ENCODE measurements around the gene CTNNAL1. TPM values are rescaled to one million over a fixed set of nuclear protein-coding genes. Genes with fewer than 3 reads are reported as not detected.

The CTNNAL1 gene
- total RNA-seq, 1 experiment from 2014 or later = 85.6 TPM

DNA sequence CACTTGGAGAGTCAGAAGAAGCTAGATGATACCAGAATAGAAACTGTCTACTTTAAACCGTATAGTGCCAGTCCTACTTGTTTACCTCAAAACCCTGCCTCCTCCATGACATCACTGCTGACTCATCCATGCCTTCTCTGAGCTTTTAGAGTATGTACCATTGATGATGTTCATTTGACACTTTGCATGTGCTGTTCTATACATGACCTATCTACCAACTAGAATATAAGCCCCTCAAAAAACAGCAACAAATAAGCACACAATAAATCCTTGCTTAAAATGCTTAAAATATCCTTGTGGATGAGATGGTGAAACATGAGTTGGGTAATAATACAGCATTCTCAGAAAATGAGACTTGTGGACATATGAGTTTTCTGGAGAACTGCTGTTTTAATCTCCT lies 2.6 kb downstream of the CTNNAL1 start:
- Mint-ChIP-seq H3K4me3 (ENCODE audit: unreplicated experiment) (peak overlapping the region; percentile 19), H3K36me3 (ENCODE audit: insufficient read depth, unreplicated experiment) (peaks cover 17% of the 10 kb centered on the region), H3K9me3 (ENCODE audit: unreplicated experiment) (no peaks in the 10 kb centered on the region), H3K27me3 (ENCODE audit: insufficient read depth, unreplicated experiment) (no peaks in the 10 kb centered on the region), H3K27ac (ENCODE audit: low read depth, unreplicated experiment) (peak overlapping the region; percentile 87), H3K4me1 (ENCODE audit: insufficient read depth, unreplicated experiment) (peaks cover 24% of the 10 kb centered on the region)
- intact Hi-C loops (cut with micrococcal nuclease) = loop anchor here (5.0 kb wide), 1 partner anchor 307 kb away; no protein-coding TSS in a partner anchor
- POLR2A ChIA-PET = interaction anchor here (0.6 to 2.9 kb wide), 15 partner anchors 9 to 470 kb away, joined by 3 to 26 read pairs (median 4); partner anchors contain the start of gene TMEM245
- BruUV-seq (replicated peaks) = no TSS peak
- CTCF ChIA-PET = interaction anchor here (0.6 to 1.4 kb wide), 2 partner anchors 56 to 1474 kb away, joined by 3 read pairs; no protein-coding TSS in a partner anchor
- DNase-seq (ENCODE audit: unreplicated experiment) = peak; percentile 83
- TF ChIP-seq, protein P1, sequence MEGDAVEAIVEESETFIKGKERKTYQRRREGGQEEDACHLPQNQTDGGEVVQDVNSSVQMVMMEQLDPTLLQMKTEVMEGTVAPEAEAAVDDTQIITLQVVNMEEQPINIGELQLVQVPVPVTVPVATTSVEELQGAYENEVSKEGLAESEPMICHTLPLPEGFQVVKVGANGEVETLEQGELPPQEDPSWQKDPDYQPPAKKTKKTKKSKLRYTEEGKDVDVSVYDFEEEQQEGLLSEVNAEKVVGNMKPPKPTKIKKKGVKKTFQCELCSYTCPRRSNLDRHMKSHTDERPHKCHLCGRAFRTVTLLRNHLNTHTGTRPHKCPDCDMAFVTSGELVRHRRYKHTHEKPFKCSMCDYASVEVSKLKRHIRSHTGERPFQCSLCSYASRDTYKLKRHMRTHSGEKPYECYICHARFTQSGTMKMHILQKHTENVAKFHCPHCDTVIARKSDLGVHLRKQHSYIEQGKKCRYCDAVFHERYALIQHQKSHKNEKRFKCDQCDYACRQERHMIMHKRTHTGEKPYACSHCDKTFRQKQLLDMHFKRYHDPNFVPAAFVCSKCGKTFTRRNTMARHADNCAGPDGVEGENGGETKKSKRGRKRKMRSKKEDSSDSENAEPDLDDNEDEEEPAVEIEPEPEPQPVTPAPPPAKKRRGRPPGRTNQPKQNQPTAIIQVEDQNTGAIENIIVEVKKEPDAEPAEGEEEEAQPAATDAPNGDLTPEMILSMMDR (IDR thresholded peaks at IDR 0.05; ENCODE audit: unreplicated experiment) = no peak

DNA sequence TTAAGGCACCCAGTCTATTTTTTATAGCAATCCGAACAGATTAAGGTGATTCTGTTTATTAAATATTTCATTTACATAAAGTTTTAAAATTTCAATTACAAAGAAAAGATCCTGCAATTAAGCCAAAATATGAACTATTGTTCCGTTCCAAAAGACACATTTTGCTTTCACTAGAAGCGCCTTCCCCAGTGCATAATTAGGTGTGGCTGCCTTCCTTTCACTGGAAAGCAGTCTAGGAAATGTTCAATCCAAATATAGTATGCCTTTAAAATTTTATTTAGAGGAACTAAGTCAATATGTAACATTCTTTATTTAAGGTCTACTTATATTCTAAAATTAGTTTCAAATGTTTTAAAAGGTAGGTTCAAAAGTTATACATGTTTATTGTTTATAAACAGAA lies 7.6 kb downstream of the CTNNAL1 start:
- ChIA-PET CTCF (interaction anchor here (0.6 to 0.9 kb wide), 2 partner anchors 23 to 53 kb away, joined by 3 to 6 read pairs; no protein-coding TSS in a partner anchor), POLR2A (interaction anchor here (0.9 kb wide), 1 partner anchor 9 kb away, joined by 4 read pairs; no protein-coding TSS in a partner anchor)
- Mint-ChIP-seq H3K36me3 (ENCODE audit: insufficient read depth, unreplicated experiment) (peaks cover 12% of the 10 kb centered on the region), H3K9me3 (ENCODE audit: unreplicated experiment) (no peaks in the 10 kb centered on the region), H3K27me3 (ENCODE audit: insufficient read depth, unreplicated experiment) (no peaks in the 10 kb centered on the region), H3K4me1 (ENCODE audit: insufficient read depth, unreplicated experiment) (peaks cover 11% of the 10 kb centered on the region), H3K27ac (ENCODE audit: low read depth, unreplicated experiment) (no peak overlapping the region), H3K4me3 (ENCODE audit: unreplicated experiment) (no peak overlapping the region)
- intact Hi-C loops (cut with micrococcal nuclease) = no loop called here
- TF ChIP-seq, protein P1 (IDR thresholded peaks at IDR 0.05; ENCODE audit: unreplicated experiment) = no peak
- BruUV-seq (replicated peaks) = no TSS peak
- DNase-seq (ENCODE audit: unreplicated experiment) = no peak

DNA sequence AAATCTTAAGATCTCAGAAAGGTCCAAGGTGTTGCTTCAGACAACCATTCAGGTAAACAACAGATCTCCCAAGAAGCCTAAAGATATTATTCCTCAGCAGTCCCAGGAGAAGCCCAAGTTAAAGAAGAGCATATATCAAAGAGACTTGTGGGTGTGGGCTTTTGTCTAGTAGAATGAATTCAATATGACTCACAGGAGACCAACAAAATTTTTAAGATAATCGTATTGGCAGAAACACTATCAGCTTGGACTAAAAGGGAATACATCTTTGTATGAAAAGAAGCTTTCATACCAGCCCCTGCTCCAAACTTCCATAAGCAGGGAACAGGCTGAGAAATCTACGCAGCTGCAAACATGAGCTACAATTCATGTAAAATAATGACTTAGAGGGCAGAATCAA lies 10.2 kb downstream of the CTNNAL1 start:
- no peaks in the 10 kb centered on the region for H3K9me3 Mint-ChIP-seq (ENCODE audit: unreplicated experiment)
- peaks cover 12% of the 10 kb centered on the region for H3K4me1 Mint-ChIP-seq (ENCODE audit: insufficient read depth, unreplicated experiment)
- TF ChIP-seq, protein P1 (IDR thresholded peaks at IDR 0.05; ENCODE audit: unreplicated experiment) = no peak
- CTCF ChIA-PET = interaction anchor here (0.6 to 0.7 kb wide), 2 partner anchors 33 to 225 kb away, joined by 3 to 5 read pairs; no protein-coding TSS in a partner anchor
- intact Hi-C loops (cut with micrococcal nuclease) = no loop called here
- no TSS peak for BruUV-seq (replicated peaks)
- no peaks in the 10 kb centered on the region for H3K27me3 Mint-ChIP-seq (ENCODE audit: insufficient read depth, unreplicated experiment)
- DNase-seq (ENCODE audit: unreplicated experiment) = no peak
- no peak overlapping the region for H3K27ac Mint-ChIP-seq (ENCODE audit: low read depth, unreplicated experiment)
- no peak overlapping the region for H3K4me3 Mint-ChIP-seq (ENCODE audit: unreplicated experiment)
- POLR2A ChIA-PET = no interaction called here
- H3K36me3 Mint-ChIP-seq (ENCODE audit: insufficient read depth, unreplicated experiment) = peaks cover 12% of the 10 kb centered on the region

DNA sequence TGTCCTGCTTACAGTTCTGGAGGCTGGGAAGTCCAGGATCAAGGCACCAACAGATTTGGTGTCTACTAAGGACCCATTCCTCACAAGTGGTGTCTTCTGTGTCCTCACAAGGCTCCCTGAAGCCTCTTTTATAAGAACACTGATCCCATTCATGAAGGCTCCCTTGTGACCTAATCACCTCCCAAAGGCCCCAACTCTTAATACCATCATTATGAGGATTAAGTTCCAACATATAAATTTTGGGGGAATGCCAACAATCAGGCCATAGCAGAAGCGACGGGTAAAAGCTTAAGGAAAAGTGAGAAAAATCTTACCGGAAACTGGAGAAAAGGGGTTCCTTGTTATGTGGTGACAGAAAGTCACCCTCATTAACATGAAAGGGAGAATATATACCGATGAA lies 11.2 kb downstream of the CTNNAL1 start:
- CTCF ChIA-PET = no interaction called here
- no peaks in the 10 kb centered on the region for H3K27me3 Mint-ChIP-seq (ENCODE audit: insufficient read depth, unreplicated experiment)
- TF ChIP-seq, protein P1 (IDR thresholded peaks at IDR 0.05; ENCODE audit: unreplicated experiment) = no peak
- no peak overlapping the region for H3K27ac Mint-ChIP-seq (ENCODE audit: low read depth, unreplicated experiment)
- no peaks in the 10 kb centered on the region for H3K9me3 Mint-ChIP-seq (ENCODE audit: unreplicated experiment)
- H3K4me1 Mint-ChIP-seq (ENCODE audit: insufficient read depth, unreplicated experiment) = peaks cover 15% of the 10 kb centered on the region
- intact Hi-C loops (cut with micrococcal nuclease) = no loop called here
- BruUV-seq (replicated peaks) = no TSS peak
- no peak overlapping the region for H3K4me3 Mint-ChIP-seq (ENCODE audit: unreplicated experiment)
- POLR2A ChIA-PET = interaction anchor here (0.6 to 0.9 kb wide), 3 partner anchors 15 to 451 kb away, joined by 3 to 4 read pairs (median 3); no protein-coding TSS in a partner anchor
- H3K36me3 Mint-ChIP-seq (ENCODE audit: insufficient read depth, unreplicated experiment) = peaks cover 15% of the 10 kb centered on the region
- DNase-seq (ENCODE audit: unreplicated experiment) = no peak
